HG03460 (cell line): ENCODE measurements around the gene LARGE1.

ENCODE experiments used
- ATAC-seq: cut with Tn5 transposase; IDR thresholded peaks from one replicate; pipeline ENCODE4 v1.9.1; 2021; ENCODE audit not compliant: unreplicated experiment

LARGE1 gene

DNA sequence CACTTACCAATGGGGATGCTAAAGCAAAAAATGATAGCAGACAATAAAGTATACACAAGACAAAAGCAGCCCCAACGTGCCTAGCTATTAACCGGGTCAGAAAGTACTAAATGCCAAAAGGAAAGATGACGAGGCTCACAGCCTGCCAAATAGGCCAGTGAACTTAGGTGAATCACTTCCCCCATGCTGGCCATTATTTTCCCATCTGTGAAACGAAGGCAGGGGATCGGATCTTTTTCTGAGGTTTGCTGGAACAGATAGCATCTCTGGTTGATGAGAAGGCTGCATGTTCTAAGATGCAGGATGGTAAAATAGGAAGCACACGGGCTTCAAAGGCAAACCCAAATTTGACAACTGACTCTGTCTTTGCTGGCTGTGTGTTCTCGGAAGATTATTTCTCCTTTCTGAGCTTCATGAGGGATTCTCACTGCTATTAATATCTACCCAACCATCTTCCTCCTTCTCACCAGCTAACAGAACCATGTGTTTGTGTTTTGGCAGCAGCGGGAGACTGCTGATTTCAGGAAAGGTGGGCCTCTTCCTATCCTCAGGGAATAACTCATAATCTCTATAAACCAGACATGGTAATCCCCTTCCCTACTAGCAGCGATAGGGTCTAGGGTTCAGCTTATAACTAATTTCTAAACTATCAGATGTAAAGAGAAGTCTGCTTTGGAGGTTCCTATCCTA, 390.7 kb downstream of the LARGE1 start:
- ATAC-seq, result no peak

DNA sequence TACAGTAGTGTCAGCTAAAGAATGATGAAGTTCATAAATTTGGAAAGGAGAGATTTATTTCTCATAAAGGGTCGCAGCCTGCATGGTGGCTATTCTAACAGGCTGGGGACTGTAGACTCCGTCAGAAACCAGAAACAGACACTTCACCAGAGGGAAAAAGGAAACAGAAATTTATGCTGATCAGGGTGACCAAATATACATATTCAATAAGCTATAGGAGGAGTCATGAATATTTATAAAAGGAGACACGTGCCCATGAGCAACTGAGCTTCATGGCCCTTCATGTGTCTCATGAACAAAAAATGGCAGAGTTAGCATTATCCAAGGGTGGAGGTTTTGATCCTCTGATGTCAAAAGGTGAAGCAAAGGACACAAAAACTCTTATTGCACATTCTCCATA, 392.1 kb downstream of the LARGE1 start:
- no peak for ATAC-seq

DNA sequence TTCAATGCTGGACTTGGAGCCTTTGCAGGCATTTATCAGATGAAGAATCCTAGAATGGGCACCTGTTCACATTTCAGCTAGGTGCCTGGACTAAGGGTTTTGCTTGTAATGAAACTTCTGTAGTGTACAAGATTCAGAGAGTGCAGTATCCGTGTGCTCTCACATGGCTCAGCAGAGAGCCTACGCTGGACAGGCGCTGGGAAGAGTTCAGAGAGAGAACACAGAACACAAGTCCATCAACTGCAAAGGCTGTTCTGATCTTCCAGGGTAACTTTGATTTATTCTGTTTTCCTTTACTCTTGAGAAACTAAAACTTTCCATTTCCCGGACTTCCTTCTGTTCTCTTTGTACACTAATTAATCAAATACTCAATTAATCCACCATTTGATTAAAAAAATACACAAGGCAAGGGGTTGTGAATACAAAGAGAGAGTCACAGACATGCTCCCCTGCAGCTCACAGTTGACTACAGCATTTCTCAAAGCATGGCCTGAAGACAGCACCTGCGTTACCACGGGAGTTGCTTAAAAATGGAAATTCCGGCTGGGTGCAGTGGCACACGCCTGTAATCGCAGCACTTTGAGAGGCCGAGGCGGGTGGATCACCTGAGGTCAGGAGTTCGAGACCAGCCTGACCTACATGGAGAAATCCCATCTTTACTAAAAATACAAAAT, 393.7 kb downstream of the LARGE1 start:
- ATAC-seq, result no peak

DNA sequence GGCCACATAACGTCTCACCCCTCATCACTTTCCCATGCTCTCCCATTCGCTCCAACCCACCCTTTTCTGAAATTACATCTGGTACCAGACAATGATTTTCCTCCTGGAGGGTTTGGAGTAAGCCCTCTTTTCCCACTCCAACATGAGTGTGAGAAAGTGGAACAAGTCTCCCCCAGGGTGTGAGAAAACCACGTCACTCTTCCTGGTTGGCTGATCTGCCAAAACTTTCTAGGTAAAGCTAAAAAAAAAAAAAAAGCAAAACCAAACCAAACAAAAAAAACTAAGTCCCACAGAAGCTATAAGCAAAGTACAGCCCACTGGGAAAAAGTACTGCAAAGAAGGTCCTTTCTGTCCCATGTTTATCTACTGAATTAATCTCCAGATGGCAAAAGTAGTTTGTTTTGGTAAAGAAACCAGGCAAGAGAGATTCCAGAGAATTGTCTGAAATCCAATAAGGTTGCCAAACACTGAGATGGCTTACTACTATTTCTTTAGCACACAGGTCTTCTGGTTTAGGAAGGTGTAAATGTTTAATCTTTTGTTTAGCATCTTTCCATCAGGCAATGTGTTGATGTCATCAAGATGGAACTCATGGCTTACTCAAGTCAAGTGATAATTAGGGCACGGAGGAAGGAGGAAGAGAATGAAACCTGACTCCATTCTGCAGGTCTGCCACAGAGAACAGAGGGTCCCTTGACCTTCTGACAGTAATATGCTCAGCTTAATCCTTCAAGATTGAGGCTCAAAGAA, 395.6 kb downstream of the LARGE1 start:
- ATAC-seq, result no peak

DNA sequence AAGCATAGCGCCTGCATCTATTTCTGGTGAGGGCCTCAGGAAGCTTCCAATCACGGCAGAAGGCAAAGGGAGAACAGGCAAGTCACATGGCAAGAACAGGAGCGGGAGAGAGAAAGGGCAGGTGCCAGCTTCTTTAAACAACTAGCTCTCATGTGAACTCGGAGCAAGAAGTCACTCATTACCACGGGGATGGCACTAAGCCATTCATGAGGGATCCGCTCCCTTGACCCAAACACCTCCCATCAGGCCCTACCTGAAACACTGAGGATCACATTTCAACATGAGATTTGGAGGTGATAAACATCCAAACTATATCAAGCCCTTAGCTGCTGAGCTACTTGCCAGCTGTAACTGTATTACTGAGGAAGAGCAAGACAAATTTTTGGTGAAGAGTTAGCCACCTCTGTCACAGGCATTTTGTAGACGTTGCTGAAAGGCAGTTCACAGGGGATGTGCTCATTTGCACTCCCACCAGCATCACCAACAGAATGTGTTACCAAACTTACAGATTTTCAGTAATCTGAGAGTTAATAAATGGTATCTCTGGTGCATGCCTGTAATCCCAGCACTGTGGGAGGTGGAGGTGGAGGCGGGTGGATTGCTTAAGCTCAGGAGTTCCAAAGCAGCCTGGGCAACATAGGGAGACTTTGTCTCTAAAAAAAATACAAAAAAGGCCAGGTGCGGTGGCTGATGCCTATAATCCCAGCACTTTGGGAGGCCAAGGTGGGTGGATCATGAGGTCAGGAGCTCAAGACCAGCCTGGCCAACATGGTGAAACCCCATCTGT, 398.2 kb downstream of the LARGE1 start:
- no peak for ATAC-seq

DNA sequence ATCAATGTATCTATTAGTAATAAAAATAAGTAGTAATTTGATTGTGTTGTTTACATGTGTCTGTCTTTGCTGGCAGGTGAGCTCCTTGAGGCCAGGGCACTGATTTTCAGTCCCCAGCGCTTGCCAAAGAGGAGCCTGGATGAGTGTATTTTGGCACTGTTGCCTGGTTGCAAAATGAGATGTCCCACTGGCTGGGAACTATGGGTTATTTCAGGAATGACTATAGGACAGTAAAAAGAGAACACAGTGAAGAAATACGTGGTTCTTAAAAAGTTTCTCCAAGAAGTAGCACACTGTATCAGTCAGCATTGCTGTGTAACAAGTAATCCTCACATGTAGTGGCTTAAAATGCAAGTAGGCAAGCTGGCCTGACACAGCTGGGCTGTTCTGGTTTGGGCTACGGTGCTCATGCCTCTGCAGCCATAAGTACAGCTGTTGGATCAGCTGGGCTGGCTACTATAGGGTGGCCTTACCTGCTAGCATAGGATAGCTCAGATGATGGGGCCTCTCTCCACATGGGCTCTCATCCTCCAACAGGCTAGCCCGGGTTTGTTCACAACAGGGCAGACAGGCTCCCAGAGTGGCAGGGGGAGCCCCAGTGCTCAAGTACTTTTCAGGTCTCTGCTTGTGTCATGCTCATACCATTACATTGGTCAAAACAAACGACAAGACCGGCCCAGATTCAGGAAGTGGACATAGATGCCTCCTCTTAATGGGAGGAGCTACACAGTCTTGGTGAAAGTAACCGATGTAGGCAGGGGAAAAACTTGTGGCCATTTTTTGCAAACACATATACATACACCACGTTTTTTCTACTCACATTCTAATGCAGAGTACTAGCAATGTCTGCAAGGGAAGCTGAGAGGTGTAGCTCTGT, 399.1 kb downstream of the LARGE1 start:
- no peak for ATAC-seq

DNA sequence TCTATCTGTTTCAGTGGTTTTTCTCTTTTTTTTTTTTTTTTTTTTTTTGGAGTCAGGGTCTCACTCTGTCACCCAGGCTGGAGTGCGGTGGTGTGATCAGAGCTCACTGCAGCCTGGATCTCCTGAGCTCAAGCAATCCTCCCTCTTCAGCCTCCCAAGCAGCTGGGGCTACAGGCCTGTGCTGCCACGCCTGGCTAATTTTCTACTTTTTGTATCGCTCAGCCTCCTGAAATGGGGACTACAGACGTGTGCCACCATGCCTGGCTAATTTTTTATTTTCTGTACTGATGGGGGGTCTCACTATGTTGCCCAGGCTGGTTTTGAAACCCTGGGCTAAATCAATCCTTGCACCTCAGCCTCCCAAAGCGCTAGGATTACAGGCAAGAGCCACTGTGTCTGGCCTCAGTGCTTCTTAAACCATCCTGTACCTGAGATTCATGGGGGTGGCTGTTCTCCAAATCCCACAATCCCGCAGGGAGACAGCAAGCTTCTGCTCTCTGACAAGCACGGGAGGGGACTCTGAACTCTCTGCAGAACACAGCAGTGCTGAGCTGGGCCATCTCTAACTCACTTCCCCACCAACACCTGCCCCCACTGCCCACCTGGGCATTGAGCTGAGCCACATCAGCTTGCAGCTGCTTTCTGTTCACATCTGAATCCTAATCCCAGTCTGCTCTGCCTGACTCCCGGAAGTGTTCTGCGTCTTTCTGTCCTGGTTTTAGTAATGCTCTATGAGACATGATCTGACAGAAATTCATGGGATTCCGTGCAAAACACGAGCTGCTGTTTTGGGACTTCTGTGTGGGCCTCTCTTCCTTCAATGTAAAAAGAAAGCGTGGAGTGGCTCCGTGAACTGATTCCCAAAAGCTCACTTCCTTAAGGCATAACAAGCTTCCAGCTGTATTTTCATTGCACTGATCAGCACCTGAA, 400.0 kb downstream of the LARGE1 start:
- no peak for ATAC-seq

DNA sequence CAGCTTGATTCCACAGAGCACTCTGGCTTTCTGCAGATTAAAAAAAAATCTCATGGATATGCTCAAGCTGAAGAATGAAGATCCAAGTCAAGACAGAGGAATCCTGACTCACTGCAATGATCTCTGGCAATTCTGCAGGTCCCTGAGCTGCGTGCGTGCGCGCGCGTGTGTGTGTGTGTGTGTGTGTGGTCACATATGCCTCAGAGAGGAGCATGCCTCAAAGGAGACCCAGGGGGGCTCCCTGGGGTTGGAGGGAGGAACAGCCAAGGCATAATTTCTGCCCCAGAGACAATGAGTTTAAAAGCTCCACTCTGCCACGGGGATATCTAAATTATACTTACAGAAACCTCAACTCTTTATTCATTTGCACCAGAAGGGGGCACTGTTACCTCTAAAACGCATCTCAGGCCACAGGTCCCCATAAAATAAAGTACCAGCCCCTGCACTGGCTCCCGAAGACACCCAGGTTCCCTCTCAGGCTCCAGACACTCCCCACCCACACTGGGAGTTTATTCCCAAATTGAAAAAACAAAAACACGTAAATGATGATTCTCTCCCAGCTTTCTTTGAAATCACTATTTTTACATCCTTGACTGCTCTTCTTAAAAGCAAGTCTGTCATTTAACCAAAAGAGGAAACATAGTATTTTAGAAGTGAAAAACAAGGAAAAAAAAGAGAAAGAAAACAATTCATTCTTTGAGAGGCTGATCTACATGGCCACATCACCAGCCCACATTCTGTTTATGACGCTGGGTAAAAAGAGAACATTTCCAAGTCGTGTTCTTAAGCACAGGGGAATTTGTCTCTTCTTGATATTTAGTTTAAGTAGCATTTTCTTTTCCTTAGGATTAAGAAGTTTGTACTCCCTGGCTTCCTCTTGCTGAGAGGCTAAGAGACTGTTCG, 401.0 kb downstream of the LARGE1 start:
- no peak for ATAC-seq

DNA sequence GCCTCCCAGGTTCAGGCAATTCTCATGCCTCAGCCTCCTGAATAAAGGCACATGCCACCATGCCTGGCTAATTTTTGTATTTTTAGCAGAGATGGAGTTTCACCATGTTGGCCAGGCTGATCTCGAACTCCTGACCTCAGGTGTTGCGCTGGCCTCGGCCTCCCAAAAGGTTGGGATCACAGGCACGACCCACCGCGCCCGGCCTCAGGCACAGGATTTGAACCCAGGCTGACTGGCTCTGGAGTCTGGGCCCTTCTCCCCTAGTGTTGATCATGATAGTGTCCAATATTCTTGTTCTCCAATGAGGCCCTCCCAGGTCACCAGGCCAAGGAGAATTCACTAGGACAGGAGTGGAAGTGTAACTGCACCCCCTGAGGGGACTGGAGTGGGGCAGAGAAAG, 401.9 kb downstream of the LARGE1 start:
- ATAC-seq, result no peak

DNA sequence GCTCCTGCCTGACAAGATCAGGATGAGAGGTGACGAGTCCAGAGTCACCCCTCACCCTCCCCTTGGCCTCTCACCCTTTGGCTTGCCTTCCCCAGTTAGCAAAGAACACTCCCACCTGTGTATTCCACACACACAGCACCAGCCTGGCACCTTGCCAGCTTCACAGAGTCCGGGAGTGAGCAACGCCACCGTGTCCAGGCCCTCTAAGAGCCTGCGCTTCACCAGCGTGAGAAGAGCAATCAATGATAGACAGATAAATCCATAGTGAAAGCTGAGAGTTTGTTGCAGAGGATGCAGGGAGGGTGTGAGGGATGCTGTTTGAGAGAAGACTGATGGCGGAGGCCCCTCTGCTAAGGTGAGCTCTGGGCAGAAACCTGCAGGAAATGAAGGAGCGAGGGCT, 404.5 kb downstream of the LARGE1 start:
- ATAC-seq, result no peak

DNA sequence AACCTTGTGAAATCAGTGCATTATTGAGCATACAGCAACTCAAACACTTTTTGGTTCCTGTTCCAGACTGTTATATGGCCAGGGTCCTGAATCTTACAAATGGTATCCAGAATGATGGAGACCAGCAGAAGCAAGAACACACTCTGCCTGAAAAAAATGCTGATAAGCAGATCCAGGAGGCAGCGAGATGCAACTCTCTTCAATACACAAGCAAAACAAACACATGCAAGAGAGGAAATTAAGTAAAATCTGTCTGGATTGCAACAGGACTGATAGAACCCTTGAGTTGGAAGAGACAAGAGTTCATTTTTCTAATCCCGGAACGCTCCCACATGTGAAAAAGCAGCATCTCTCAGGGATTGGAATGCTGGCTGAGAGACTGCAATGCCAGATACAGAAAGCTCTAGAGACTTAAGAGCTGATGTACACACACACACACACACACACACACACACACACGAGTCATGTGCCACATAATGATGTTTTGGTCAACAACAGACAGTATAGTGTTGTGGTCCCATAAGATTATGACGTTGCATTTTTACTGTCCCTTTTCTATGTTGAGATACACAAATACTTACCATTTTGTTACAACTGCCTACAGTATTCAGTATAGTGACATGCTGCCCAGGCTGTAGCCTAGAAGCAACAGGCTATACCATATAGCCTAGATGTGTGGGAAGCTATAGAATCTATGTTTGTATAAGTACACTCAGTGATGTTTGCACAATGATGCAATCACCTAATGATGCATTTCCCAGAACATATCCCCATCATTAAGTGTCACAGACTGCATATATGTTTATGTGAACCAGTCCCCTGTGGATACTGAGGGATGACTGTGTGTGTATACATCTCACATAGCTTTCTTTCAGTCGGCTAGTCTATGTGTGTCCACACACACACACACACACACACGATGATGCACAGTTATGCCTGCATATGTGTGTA, 406.6 kb downstream of the LARGE1 start:
- ATAC-seq, result no peak

DNA sequence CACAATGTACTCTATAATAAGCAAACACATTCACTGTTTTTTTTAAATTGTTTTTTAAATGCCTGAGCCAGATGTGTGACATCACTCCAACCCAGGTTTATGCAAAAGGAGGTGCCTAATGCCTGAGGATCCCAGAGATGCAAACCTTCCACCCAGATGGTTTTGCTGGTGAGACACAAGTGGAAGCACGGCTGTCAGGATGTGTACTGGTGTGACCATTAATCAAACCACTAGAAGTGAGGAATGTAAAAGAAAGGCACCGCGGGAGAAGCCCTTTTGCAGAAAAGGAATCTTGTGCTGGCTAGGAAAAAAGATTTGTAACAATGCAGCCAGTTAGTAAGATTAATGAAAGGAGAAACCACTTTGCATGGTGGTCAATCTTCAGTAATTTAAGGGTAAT, 407.4 kb downstream of the LARGE1 start:
- no peak for ATAC-seq

DNA sequence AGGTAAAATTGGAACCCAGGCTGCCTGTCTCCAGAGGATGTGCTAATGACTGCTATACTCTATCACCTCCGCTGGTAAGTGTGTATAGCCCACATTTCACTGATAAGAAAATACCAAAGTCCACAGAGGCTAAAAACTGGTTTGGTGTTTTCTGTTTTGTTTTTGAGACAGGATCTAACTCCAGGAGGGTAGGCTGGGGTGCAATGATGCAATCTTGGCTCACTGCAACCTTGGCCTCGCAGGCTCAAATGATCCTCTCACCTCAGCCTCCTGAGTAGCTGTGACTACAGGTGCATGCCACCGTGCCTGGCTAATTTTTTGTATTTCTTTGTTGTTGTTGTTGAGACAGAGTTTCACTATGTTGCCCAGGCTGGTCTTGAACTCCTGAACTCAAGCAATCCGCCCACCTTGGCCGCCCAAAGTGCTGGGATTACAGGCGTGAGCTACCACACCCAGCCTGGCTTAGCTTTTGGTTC, 409.8 kb downstream of the LARGE1 start:
- no peak for ATAC-seq

DNA sequence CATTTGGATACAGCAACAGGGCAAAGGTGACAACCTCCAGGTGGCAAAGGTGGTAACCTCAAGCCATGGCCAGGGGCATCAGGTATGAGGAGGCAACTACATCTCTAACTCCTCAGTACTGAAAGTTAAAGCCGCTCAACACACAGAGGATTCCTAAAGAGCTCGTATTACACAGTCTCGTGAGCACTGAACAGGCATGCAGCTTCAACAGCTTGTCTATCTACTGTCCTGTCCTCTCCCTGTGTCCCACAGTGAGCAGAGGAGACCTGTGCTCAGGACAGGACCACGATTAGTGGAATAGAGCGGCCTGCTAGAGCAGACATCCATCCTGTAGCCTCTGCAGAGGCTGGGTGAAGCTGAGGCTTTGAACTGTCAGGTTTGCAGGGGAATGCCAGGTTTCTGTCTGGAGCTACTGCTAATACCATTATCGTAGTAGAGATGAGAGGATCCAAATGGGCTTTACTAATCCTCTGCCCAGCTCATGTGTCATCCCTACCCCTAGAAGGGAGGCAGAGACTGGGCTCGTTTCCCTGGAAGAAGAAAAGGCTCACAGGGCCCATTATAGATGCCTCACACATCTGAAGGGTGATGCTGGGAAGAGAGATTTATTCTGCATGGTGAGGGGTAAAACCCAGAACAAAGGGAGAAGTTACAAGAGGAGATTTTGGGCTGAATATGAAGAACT, 415.2 kb downstream of the LARGE1 start:
- ATAC-seq, result no peak

DNA sequence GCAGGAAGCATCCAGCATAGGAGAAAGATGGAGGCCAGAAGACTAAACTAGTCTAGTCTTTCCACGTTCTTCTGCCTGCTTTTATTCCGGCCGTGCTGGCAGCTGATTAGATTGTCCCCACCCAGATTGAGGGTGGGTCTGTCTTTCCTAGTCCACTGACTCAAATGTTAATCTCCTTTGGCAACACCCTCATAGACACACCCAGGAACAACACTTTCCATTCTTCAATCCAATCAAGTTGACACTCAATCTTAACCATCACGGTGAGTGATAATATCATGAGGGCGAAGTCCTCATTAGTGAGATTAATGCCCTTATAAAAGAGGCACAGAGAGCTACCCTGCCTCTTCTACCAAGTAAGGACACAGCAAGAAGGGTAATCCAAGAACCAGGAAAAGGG, 424.2 kb downstream of the LARGE1 start:
- no peak for ATAC-seq

DNA sequence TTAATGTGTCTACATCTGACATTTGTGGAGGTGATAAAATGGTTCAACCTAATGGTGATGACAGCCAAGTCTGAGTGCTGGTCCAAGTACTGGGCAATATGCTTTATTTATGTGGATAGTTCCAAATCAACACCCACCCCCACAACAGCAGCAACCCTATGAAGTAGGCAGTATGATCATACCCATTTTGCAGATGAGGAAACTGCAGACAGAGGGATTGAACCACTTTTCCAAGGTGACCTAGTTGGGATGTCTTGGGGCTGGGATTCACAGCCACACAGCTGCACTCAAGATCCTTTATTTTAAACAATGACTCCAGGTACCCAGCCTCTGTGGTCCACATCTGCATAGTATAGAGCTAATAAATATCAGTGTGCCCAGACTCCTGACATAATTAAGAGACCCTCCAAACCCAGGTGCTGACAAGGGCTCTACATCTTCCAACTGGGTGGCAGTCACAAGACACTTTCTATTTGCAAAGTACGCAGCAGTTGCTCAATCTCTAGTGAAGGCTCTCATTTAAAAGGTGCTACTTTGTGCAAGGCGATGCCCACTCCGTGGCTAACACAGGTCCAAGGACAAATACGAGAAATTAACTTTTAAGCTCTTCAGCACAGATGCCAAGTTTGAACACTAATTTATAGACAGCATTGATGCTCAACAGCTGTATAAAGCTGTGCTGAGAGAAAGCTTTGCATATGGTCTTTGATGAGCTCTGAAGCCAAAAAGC, 426.6 kb downstream of the LARGE1 start:
- no peak for ATAC-seq
